A549 (cell line): ENCODE measurements around the gene MRAP2. TPM values are rescaled to one million over a fixed set of nuclear protein-coding genes. Genes with fewer than 3 reads are reported as not detected.
"Not testable (repeated sequence)": the region's sequence is repeated elsewhere in the genome, so short reads cannot be mapped to it uniquely, and the experiment has no call there.

ENCODE experiments used
- ATAC-seq, 2 experiments: fragments of 200-7000 bp in 1 of 2; fragments of >200 bp in 1 of 2; cut with Nextera tagmentation in 1 of 2; cut with Tn5 transposase in 1 of 2; 3 replicates each; pipeline versions ENCODE4 v1.8.0 to v1.9.1; 2018 to 2020; ENCODE audit warnings: mild to moderate bottlenecking in 1 of 2, moderate library complexity in 1 of 2
- CTCF ChIA-PET: fragments of 300-600 bp; sonication (Branson Sonifier 250); formaldehyde crosslinking; extraction: SDS; loops from one replicate; lab custom pipeline; 2021; ENCODE audit warnings: antibody characterized with exemption, inconsistent platforms; lab: Yijun Ruan, JAX
- POLR2A ChIA-PET: fragments of 350-600 bp; formaldehyde crosslinking; extraction: SDS; loops from one replicate; lab custom pipeline; 2021; ENCODE audit warnings: antibody characterized with exemption, inconsistent platforms; lab: Yijun Ruan, JAX
- DNase-seq, 2 experiments: peaks; one replicate each; pipeline versions ENCODE4 v3.0.0 to v3.0.0-alpha.2; 2011 to 2016; ENCODE audit warnings: low read depth in 1 of 2, low spot score in 1 of 2
- FAIRE-seq: peaks from 2 replicates; lab custom pipeline; 2011; peaks lifted over from hg19 to GRCh38; lab: Jason Lieb, UNC
- H3K27ac ChIP-seq, 2 experiments: fragments of >200 bp; sonication (Bioruptor Twin); formaldehyde crosslinking; 3 replicates each; pipeline ENCODE4 v1.5.1; 2016 to 2017
- H3K4me1 ChIP-seq: fragments of >200 bp; sonication (Bioruptor Twin); formaldehyde crosslinking; 3 replicates; pipeline ENCODE4 v1.6.1; 2016
- H3K4me2 ChIP-seq: fragments of >200 bp; sonication (Bioruptor Twin); formaldehyde crosslinking; 3 replicates; pipeline ENCODE4 v1.6.1; 2016
- H3K4me3 ChIP-seq: fragments of >200 bp; sonication (Bioruptor Twin); formaldehyde crosslinking; 3 replicates; pipeline ENCODE4 v1.5.1; 2016
- H3K9me3 ChIP-seq: fragments of >200 bp; sonication (Bioruptor Twin); formaldehyde crosslinking; 3 replicates; pipeline ENCODE4 v1.6.1; 2016
- BHLHE40 ChIP-seq: IDR thresholded peaks from 2 replicates; pipeline ENCODE4 v1.6.1; 2012; ENCODE audit warnings: low read depth, low read length, inconsistent platforms
- CHD2 ChIP-seq: fragments of 150-350 bp; IDR thresholded peaks from 2 replicates; pipeline ENCODE4 v1.6.1; 2014; ENCODE audit warnings: low read length; ENCODE audit not compliant: partially characterized antibody
- FOXS1 ChIP-seq: fragments of 250-450 bp; sonication (Bioruptor Pico); IDR thresholded peaks from 2 replicates; pipeline ENCODE4 v1.5.0; 2020; ENCODE audit warnings: mild to moderate bottlenecking, moderate library complexity
- GATA3 ChIP-seq: IDR thresholded peaks from 2 replicates; pipeline ENCODE4 v1.6.1; 2012; ENCODE audit warnings: borderline replicate concordance
- HDAC2 ChIP-seq: fragments of 200-600 bp; sonication (generic); IDR thresholded peaks from 2 replicates; pipeline ENCODE4 v1.6.1; 2016
- HMGXB4 ChIP-seq: fragments of 250-450 bp; sonication (Bioruptor Pico); IDR thresholded peaks from 2 replicates; pipeline ENCODE4 v1.5.0; 2021; ENCODE audit warnings: mild to moderate bottlenecking, moderate library complexity, borderline replicate concordance
- HOXB5 ChIP-seq: fragments of 250-450 bp; sonication (Bioruptor Pico); IDR thresholded peaks from 2 replicates; pipeline ENCODE4 v1.5.0; 2020; ENCODE audit warnings: mild to moderate bottlenecking, moderate library complexity
- JUN ChIP-seq, 2 experiments: fragments of >200 bp; sonication (Bioruptor Twin); formaldehyde crosslinking; IDR thresholded peaks; 2 replicates in 1 of 2; 3 replicates in 1 of 2; pipeline ENCODE4 v1.6.1; 2016 to 2017
- MAZ ChIP-seq: fragments of 150-350 bp; IDR thresholded peaks from 2 replicates; pipeline ENCODE4 v1.6.1; 2014; ENCODE audit warnings: antibody characterized with exemption, low read depth, low read length, borderline replicate concordance
- MYC ChIP-seq: IDR thresholded peaks from 2 replicates; pipeline ENCODE4 v1.6.1; 2012; ENCODE audit warnings: mild to moderate bottlenecking, inconsistent platforms, low read length, improper control_type of control experiment, borderline replicate concordance
- NR3C1 ChIP-seq: fragments of >200 bp; sonication (Bioruptor Twin); formaldehyde crosslinking; IDR thresholded peaks from 3 replicates; pipeline ENCODE4 v1.6.1; 2017
- POLR2AphosphoS2 ChIP-seq: conservative IDR thresholded peaks from 2 replicates; pipeline ENCODE4 v1.6.1; 2012; ENCODE audit warnings: low read length, improper control_type of control experiment, inconsistent platforms
- RAD21 ChIP-seq, 2 experiments: fragments of >200 bp in 1 of 2; sonication (Bioruptor Twin) in 1 of 2; formaldehyde crosslinking in 1 of 2; IDR thresholded peaks in 1 of 2; conservative IDR thresholded peaks in 1 of 2; 2 replicates in 1 of 2; 3 replicates in 1 of 2; pipeline ENCODE4 v1.6.1; 2012 to 2018; ENCODE audit warnings: inconsistent platforms in 1 of 2
- RARB ChIP-seq: fragments of 250-450 bp; sonication (Bioruptor Pico); IDR thresholded peaks from 2 replicates; pipeline ENCODE4 v1.8.0; 2021; ENCODE audit warnings: mild to moderate bottlenecking, moderate library complexity
- RCOR1 ChIP-seq: fragments of 150-350 bp; IDR thresholded peaks from 2 replicates; pipeline ENCODE4 v1.6.1; 2014; ENCODE audit warnings: antibody characterized with exemption, low read length, low read depth
- RFX5 ChIP-seq: fragments of 450-650 bp; IDR thresholded peaks from 2 replicates; pipeline ENCODE4 v1.7.1; 2014; ENCODE audit warnings: antibody characterized with exemption, mild to moderate bottlenecking, moderate library complexity
- RNF2 ChIP-seq: fragments of 200-600 bp; sonication (generic); IDR thresholded peaks from 2 replicates; pipeline ENCODE4 v1.6.1; 2016; ENCODE audit warnings: low read depth, mild to moderate bottlenecking, antibody characterized with exemption, moderate library complexity, borderline replicate concordance
- SREBF2 ChIP-seq: fragments of 450-650 bp; IDR thresholded peaks from 2 replicates; pipeline ENCODE4 v1.6.1; 2014; ENCODE audit warnings: mild to moderate bottlenecking, moderate library complexity
- TFCP2L1 ChIP-seq: fragments of 250-450 bp; sonication (Bioruptor Pico); IDR thresholded peaks from 2 replicates; pipeline ENCODE4 v1.5.0; 2021; ENCODE audit warnings: mild to moderate bottlenecking
- TP53 ChIP-seq: fragments of 250-450 bp; sonication (Bioruptor Pico); IDR thresholded peaks from 2 replicates; pipeline ENCODE4 v1.5.0; 2021; ENCODE audit warnings: mild to moderate bottlenecking, moderate library complexity
- ZC3H11A ChIP-seq: fragments of 450-650 bp; IDR thresholded peaks from 2 replicates; pipeline ENCODE4 v1.6.1; 2014; ENCODE audit warnings: antibody characterized with exemption, mild to moderate bottlenecking
- ZFP36 ChIP-seq: fragments of 450-650 bp; IDR thresholded peaks from 2 replicates; pipeline ENCODE4 v1.6.1; 2014; ENCODE audit warnings: borderline replicate concordance; ENCODE audit not compliant: partially characterized antibody
- WGBS: methylation state at CpG from one replicate; pipeline ENCODE4 v1.1.6; 2017; ENCODE audit errors: missing lambda C conversion rate; 5-methylcytosine and 5-hydroxymethylcytosine counted together
- polyA plus RNA-seq, 4 experiments: library from polyadenylated mRNA; depleted of rRNA in 3 of 4; stranded (reverse); fragments of >200 nt; fragmentation: RNase III in 1 of 4; extraction: RNeasy Plus Mini Kit Qiagen cat#74134 plus additional on column Dnase treatment in 1 of 4; gene quantifications; 2 replicates in 3 of 4; 3 replicates in 1 of 4; pipeline ENCODE4 v1.2.3, GENCODE V29; 2011 to 2017
- TF ChIP-seq, protein P1 (sequence below): IDR thresholded peaks from 2 replicates; pipeline ENCODE4 v1.6.1; 2012
- TF ChIP-seq, protein P2 (sequence below): fragments of >200 bp; sonication (Bioruptor Twin); formaldehyde crosslinking; IDR thresholded peaks from 3 replicates; pipeline ENCODE4 v1.6.1; 2016
- TF ChIP-seq, protein P3 (sequence below): fragments of 200-600 bp; sonication (generic); IDR thresholded peaks from 2 replicates; pipeline ENCODE4 v1.6.1; 2016; ENCODE audit warnings: antibody characterized with exemption, mild to moderate bottlenecking, moderate library complexity

Gene MRAP2
- polyA plus RNA-seq, 2 of the 4 experiments (the other 2 are of a cell fraction), result 0.75 to 2.2 TPM

GRCh38 chr6:84119277-84119676 is 85.7 kb downstream of the MRAP2 start:
- DNase-seq, result no peak
- CTCF ChIA-PET, result no interaction called here

DNA sequence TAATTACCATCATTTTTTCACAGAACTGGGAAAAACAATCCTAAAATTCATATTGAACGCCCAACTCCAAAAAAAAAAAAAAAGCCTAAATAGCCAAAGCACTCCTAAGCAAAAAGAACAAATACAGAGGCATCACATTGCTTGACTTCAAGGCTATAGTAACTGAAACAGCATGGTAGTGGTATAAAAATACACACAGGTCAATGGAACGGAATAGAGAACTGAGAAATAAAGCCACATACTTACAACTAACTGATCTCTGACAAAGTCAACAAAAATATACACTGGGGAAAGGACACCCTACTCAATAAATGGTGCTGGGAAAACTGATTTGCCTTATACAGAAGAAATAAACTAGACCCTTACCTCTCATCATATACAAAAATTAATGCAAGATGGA is 89.6 kb downstream of the MRAP2 start:
- no peak overlapping the region for H3K4me3 ChIP-seq
- no peaks in the 10 kb centered on the region for H3K4me1 ChIP-seq
- no peak overlapping the region for H3K4me2 ChIP-seq
- 72% methylated on average over 2 of the region's 2 CpGs for WGBS
- no peaks in the 10 kb centered on the region for H3K9me3 ChIP-seq
- no peak overlapping the region for H3K27ac ChIP-seq
- FAIRE-seq (no peak), DNase-seq (no peak), ATAC-seq (no peak)
- CTCF ChIA-PET, result no interaction called here
- POLR2A ChIA-PET, result no interaction called here
- no peak for TF ChIP-seq HDAC2
- no peak for TF ChIP-seq TFCP2L1 (CRISPR knock-in tag)
- no peak for TF ChIP-seq HMGXB4
- no peak for TF ChIP-seq NR3C1
- TF ChIP-seq, protein P1, sequence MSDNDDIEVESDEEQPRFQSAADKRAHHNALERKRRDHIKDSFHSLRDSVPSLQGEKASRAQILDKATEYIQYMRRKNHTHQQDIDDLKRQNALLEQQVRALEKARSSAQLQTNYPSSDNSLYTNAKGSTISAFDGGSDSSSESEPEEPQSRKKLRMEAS, result no peak
- no peak for TF ChIP-seq RFX5
- no peak for TF ChIP-seq RAD21 (conservative IDR thresholded peaks at IDR 0.05 in 1 of 2, IDR thresholded peaks at IDR 0.05 in 1 of 2)
- no peak for TF ChIP-seq BHLHE40
- no peak for TF ChIP-seq TP53 (CRISPR knock-in tag)
- TF ChIP-seq, protein P2, sequence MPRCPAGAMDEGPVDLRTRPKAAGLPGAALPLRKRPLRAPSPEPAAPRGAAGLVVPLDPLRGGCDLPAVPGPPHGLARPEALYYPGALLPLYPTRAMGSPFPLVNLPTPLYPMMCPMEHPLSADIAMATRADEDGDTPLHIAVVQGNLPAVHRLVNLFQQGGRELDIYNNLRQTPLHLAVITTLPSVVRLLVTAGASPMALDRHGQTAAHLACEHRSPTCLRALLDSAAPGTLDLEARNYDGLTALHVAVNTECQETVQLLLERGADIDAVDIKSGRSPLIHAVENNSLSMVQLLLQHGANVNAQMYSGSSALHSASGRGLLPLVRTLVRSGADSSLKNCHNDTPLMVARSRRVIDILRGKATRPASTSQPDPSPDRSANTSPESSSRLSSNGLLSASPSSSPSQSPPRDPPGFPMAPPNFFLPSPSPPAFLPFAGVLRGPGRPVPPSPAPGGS, result no peak
- no peak for TF ChIP-seq SREBF2
- no peak for TF ChIP-seq CHD2
- TF ChIP-seq RCOR1, result no peak
- TF ChIP-seq, protein P3, sequence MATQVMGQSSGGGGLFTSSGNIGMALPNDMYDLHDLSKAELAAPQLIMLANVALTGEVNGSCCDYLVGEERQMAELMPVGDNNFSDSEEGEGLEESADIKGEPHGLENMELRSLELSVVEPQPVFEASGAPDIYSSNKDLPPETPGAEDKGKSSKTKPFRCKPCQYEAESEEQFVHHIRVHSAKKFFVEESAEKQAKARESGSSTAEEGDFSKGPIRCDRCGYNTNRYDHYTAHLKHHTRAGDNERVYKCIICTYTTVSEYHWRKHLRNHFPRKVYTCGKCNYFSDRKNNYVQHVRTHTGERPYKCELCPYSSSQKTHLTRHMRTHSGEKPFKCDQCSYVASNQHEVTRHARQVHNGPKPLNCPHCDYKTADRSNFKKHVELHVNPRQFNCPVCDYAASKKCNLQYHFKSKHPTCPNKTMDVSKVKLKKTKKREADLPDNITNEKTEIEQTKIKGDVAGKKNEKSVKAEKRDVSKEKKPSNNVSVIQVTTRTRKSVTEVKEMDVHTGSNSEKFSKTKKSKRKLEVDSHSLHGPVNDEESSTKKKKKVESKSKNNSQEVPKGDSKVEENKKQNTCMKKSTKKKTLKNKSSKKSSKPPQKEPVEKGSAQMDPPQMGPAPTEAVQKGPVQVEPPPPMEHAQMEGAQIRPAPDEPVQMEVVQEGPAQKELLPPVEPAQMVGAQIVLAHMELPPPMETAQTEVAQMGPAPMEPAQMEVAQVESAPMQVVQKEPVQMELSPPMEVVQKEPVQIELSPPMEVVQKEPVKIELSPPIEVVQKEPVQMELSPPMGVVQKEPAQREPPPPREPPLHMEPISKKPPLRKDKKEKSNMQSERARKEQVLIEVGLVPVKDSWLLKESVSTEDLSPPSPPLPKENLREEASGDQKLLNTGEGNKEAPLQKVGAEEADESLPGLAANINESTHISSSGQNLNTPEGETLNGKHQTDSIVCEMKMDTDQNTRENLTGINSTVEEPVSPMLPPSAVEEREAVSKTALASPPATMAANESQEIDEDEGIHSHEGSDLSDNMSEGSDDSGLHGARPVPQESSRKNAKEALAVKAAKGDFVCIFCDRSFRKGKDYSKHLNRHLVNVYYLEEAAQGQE, result no peak
- no peak for TF ChIP-seq JUN (IDR thresholded peaks at IDR 0.05)
- TF ChIP-seq POLR2AphosphoS2, result no peak

More at GRCh38 chr6:84119277-84119676, 85.7 kb downstream of the MRAP2 start:
- no peaks in the 10 kb centered on the region for H3K4me1 ChIP-seq
- no peak overlapping the region for H3K27ac ChIP-seq
- H3K4me3 ChIP-seq, result no peak overlapping the region
- no peak for FAIRE-seq
- ATAC-seq, result peak in 1 of 2 experiments; percentile 47; a peak in 1 of 6 replicates
- no peak for TF ChIP-seq ZFP36
- TF ChIP-seq POLR2AphosphoS2, result no peak
- no peak for TF ChIP-seq HDAC2
- TF ChIP-seq CHD2, result no peak
- no peak for TF ChIP-seq RARB (CRISPR knock-in tag)
- no peak for TF ChIP-seq ZC3H11A
- TF ChIP-seq MYC, result no peak
- TF ChIP-seq RNF2, result no peak
- no peak for TF ChIP-seq MAZ
- TF ChIP-seq FOXS1 (CRISPR knock-in tag), result no peak
- no peak for TF ChIP-seq GATA3
- TF ChIP-seq HOXB5 (CRISPR knock-in tag), result no peak
- no peaks in the 10 kb centered on the region for H3K9me3 ChIP-seq
- H3K4me2 ChIP-seq, result no peak overlapping the region
- POLR2A ChIA-PET, result no interaction called here

DNA sequence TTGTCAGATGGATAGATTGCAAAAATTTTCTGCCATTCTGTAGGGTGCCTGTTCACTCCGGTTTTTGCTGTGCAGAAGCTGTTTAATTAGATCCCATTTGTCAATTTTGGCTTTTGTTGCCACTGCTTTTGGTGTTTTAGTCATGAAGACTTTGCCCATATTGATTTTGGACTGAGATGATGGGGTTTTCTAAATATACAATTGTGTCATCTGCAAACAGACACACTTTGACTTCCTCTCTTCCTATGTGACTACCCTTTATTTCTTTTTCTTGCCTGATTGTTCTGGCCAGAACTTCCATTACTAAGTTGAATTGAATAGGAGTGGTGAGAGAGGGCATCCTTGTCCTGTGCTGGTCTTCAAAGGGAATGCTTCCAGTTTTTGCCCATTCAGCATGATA is 96.0 kb downstream of the MRAP2 start:
- FAIRE-seq, ATAC-seq: not testable (repeated sequence)

GRCh38 chr6:84133385-84133784 is 99.8 kb downstream of the MRAP2 start:
- H3K4me1 ChIP-seq, ATAC-seq, H3K4me2 ChIP-seq, FAIRE-seq, CTCF ChIA-PET, H3K27ac ChIP-seq, POLR2A ChIA-PET, H3K4me3 ChIP-seq, DNase-seq, H3K9me3 ChIP-seq: not testable (repeated sequence)
- 89% methylated on average over 9 of the region's 9 CpGs for WGBS

More for the DNA sequence above, 96.0 kb downstream of the MRAP2 start:
- CTCF ChIA-PET, DNase-seq, H3K4me3 ChIP-seq, H3K4me2 ChIP-seq, H3K9me3 ChIP-seq, H3K27ac ChIP-seq, H3K4me1 ChIP-seq, POLR2A ChIA-PET: not testable (repeated sequence)
- WGBS, result 15% methylated on average over 1 of the region's 1 CpG
